HL-60 (cell line): ENCODE data around the gene VSTM2B.

ENCODE experiments used
- CTCF ChIP-seq: IDR thresholded peaks from one replicate; pipeline ENCODE4 v1.5.1; 2011; ENCODE audit warnings: low read length, control low read depth, inconsistent platforms; ENCODE audit not compliant: insufficient read depth
- GABPA ChIP-seq: IDR thresholded peaks from 2 replicates; pipeline ENCODE4 v1.6.1; 2012; ENCODE audit warnings: low read depth
- POLR2AphosphoS5 ChIP-seq: IDR thresholded peaks from 2 replicates; pipeline ENCODE4 v1.6.1; 2012; ENCODE audit warnings: low read depth
- SPI1 ChIP-seq: IDR thresholded peaks from 2 replicates; pipeline ENCODE4 v1.6.1; 2012; ENCODE audit warnings: low read depth, mild to moderate bottlenecking, borderline replicate concordance
- TF ChIP-seq, protein P1 (sequence below): IDR thresholded peaks from 2 replicates; pipeline ENCODE4 v1.6.1; 2012; ENCODE audit warnings: low read depth; ENCODE audit not compliant: insufficient replicate concordance

GRCh38 chr19:29539131-29539530 is 13.3 kb downstream of the VSTM2B start:
- TF ChIP-seq POLR2AphosphoS5 (no peak), CTCF (no peak), GABPA (no peak), SPI1 (no peak)
- TF ChIP-seq, protein P1, sequence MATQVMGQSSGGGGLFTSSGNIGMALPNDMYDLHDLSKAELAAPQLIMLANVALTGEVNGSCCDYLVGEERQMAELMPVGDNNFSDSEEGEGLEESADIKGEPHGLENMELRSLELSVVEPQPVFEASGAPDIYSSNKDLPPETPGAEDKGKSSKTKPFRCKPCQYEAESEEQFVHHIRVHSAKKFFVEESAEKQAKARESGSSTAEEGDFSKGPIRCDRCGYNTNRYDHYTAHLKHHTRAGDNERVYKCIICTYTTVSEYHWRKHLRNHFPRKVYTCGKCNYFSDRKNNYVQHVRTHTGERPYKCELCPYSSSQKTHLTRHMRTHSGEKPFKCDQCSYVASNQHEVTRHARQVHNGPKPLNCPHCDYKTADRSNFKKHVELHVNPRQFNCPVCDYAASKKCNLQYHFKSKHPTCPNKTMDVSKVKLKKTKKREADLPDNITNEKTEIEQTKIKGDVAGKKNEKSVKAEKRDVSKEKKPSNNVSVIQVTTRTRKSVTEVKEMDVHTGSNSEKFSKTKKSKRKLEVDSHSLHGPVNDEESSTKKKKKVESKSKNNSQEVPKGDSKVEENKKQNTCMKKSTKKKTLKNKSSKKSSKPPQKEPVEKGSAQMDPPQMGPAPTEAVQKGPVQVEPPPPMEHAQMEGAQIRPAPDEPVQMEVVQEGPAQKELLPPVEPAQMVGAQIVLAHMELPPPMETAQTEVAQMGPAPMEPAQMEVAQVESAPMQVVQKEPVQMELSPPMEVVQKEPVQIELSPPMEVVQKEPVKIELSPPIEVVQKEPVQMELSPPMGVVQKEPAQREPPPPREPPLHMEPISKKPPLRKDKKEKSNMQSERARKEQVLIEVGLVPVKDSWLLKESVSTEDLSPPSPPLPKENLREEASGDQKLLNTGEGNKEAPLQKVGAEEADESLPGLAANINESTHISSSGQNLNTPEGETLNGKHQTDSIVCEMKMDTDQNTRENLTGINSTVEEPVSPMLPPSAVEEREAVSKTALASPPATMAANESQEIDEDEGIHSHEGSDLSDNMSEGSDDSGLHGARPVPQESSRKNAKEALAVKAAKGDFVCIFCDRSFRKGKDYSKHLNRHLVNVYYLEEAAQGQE: no peak
